Stomach smooth muscle (tissue), 2 donors: ENCODE measurements around the gene TMEM164.

Experiments
- H3K27ac ChIP-seq: one replicate; pipeline ENCODE4 v1.7.0; 2013; ENCODE audit warnings: mild to moderate bottlenecking, low read length, inconsistent platforms
- H3K27me3 ChIP-seq, 2 donors: one replicate each; pipeline ENCODE4 v1.7.0; 2013; ENCODE audit warnings: low read length in 2 of 2; ENCODE audit not compliant: insufficient read depth in 2 of 2, control insufficient read depth in 1 of 2
- H3K36me3 ChIP-seq, 2 donors: one replicate each; pipeline ENCODE4 v1.7.0; 2013; ENCODE audit warnings: low read length in 2 of 2; ENCODE audit not compliant: control insufficient read depth in 2 of 2, insufficient read depth in 2 of 2
- H3K4me1 ChIP-seq: one replicate; pipeline ENCODE4 v1.7.0; 2013; ENCODE audit warnings: low read length; ENCODE audit not compliant: control insufficient read depth, insufficient read depth
- H3K4me3 ChIP-seq, 2 donors: one replicate each; pipeline ENCODE4 v1.7.0; 2013; ENCODE audit warnings: low read length in 2 of 2
- H3K9ac ChIP-seq, 2 donors: one replicate each; pipeline ENCODE4 v1.7.0; 2013; ENCODE audit warnings: low read length in 2 of 2, mild to moderate bottlenecking in 1 of 2
- H3K9me3 ChIP-seq, 2 donors: one replicate each; pipeline ENCODE4 v1.7.0; 2013; ENCODE audit warnings: low read length in 2 of 2; ENCODE audit not compliant: control insufficient read depth in 2 of 2
- donor health status: healthy.
- donor health status: Pancreatic carcinoma.

TMEM164 gene

DNA sequence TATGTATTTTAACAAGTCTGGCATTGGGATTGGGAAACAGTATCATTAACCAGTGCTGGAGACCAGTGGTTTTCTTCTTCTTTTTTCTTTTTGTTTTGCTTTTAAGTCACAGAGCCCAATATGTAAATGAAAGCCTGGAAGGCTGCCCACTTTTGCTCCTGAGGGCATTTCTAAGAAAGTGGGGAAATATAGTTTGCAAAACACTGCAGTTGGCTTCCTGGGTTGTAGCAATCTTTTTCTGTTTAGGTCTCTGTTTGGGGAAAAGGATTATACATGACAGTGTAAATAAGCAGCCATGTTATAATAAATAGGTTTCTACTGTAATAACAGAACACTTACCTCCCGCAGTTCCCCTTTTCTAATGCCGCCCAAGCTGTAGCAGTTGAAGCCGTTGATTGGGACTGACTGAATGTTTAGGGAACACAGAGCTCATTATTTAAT lies 105.5 kb downstream of the TMEM164 start:
- Histone ChIP-seq H3K9me3 (no peaks in the 10 kb centered on the region), H3K36me3 (no peaks in the 10 kb centered on the region), H3K27ac (no peak overlapping the region), H3K4me3 (no peak overlapping the region), H3K27me3 (peaks cover 0 to 9% of the 10 kb centered on the region in 2 donors), H3K4me1 (no peaks in the 10 kb centered on the region), H3K9ac (no peak overlapping the region)

GRCh38 chrX:110114260-110114776 lies 111.4 kb downstream of the TMEM164 start:
- Histone ChIP-seq H3K4me3 (no peak overlapping the region), H3K27ac (no peak overlapping the region), H3K27me3 (peaks cover 0 to 9% of the 10 kb centered on the region in 2 donors), H3K9ac (no peak overlapping the region), H3K9me3 (no peaks in the 10 kb centered on the region), H3K36me3 (no peaks in the 10 kb centered on the region), H3K4me1 (no peaks in the 10 kb centered on the region)

DNA sequence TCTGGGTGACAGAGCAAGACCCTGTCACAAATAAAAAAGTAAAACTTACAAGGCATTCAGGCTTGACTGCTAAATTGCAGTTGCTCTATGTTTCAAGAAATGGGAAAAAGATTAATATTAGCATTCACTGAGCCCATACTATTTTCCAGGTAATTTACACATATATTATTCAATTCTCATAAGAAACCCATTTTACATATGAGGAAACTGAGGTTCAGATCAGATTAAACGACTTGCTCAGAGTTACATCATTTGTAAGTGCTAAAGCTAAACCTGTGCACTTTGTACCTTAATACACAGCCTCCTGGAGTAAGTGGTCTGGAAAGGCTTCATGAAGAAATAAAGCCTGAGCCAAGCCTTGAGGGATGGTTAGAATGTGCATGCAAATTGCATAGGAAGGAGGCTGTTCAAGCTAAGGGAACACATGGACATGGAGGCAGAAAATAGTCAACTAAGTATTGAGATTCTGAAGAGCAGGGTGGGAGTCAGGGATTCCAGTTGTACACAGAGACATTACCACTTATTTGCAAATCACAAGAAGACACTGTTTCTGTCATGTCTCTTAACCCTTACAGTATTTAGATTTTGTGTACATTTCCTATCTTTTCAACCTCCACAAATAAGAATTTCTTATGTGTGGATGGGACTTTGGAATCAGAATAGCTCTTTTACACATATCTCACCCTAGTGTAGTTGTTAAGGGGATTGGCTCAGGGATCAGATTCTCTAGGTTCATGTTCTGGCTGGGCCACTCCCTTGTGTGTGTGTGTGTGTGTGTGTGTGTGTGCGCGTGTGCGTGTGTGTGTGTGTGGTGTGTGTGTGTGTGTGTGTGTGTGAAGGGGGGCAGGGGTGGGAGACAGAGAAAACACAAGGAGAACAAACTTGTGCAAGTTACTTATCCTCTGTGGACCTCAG lies 113.4 kb downstream of the TMEM164 start:
- Histone ChIP-seq H3K36me3 (no peaks in the 10 kb centered on the region), H3K9me3 (no peaks in the 10 kb centered on the region), H3K4me1 (no peaks in the 10 kb centered on the region), H3K9ac (no peak overlapping the region), H3K4me3 (no peak overlapping the region), H3K27ac (no peak overlapping the region), H3K27me3 (peaks cover 0 to 2% of the 10 kb centered on the region in 2 donors)

DNA sequence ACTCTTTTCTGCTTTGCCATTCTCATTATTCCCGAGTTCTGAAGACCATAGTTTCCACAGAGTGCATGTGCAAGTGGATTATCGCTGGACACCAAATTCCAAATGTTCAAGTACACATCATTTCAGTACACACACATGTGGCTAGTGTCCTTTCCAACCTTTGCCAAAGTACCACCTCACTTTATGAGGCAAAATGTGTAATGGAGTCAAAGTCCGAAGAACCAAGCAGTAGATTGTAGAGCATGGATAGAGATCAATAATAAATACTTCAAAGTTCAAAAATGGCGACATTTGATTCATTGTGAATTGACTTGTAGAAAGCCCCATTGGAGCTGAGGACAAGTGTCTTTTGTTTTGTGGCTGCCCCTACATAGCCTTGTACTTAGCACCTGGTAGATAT lies 115.6 kb downstream of the TMEM164 start:
- H3K4me1 ChIP-seq, result no peaks in the 10 kb centered on the region
- no peak overlapping the region for H3K27ac ChIP-seq
- H3K27me3 ChIP-seq, result peaks cover 0 to 2% of the 10 kb centered on the region in 2 donors
- H3K9me3 ChIP-seq, result no peaks in the 10 kb centered on the region
- H3K4me3 ChIP-seq, result no peak overlapping the region
- H3K9ac ChIP-seq, result no peak overlapping the region
- no peaks in the 10 kb centered on the region for H3K36me3 ChIP-seq

DNA sequence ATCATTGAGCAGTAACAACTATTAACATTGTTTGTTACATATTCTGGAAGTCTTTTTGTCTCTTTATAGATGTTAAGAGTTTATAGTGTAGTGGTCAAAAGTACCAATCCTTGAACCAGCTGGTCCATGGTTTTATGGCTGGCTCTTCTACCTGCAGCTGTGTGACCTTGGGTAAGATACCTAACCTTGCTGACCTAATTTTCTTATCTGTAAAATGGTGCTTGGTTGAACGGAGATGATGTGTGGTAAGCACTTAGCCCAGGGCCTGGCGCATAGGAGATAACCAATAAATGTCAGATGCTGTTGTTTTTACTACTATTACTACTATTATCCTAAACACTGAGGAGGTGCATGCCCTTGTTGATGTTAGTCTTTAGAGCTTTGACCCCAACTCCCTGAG lies 116.6 kb downstream of the TMEM164 start:
- H3K27me3 ChIP-seq, result peaks cover 0 to 2% of the 10 kb centered on the region in 2 donors
- H3K36me3 ChIP-seq, result no peaks in the 10 kb centered on the region
- no peak overlapping the region for H3K27ac ChIP-seq
- H3K9ac ChIP-seq, result no peak overlapping the region
- H3K4me1 ChIP-seq, result no peaks in the 10 kb centered on the region
- H3K9me3 ChIP-seq, result no peaks in the 10 kb centered on the region
- no peak overlapping the region for H3K4me3 ChIP-seq

- Histone ChIP-seq H3K27me3 (peaks cover 0 to 2% of the 10 kb centered on the region in 2 donors), H3K4me3 (no peak overlapping the region), H3K4me1 (no peaks in the 10 kb centered on the region), H3K27ac (no peak overlapping the region), H3K36me3 (no peaks in the 10 kb centered on the region), H3K9me3 (no peaks in the 10 kb centered on the region), H3K9ac (no peak overlapping the region)
Measured at GRCh38 chrX:110120025-110120424, 117.1 kb downstream of the TMEM164 start.

DNA sequence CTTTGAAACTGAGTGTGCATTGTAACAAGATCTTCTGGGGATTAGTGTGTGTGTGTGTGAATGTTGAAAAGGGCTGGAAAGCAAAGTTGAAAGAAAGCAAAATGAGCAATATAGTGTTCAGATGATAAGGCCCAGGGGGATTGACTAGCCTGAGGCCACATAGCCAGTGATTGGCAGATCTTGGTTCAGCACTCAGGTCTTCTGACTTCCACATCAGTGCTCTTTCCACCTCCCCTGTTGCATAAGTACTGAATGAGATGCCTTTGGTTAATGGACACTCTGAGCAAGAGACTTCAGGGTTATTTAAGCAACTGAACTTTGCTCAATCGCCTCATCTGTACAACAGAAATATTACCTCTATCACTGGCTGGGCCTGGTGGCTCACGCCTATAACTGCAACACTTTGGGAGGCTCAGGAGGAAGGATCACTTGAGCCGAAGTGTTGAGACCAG lies 120.4 kb downstream of the TMEM164 start:
- no peak overlapping the region for H3K9ac ChIP-seq
- H3K4me1 ChIP-seq, result no peaks in the 10 kb centered on the region

GRCh38 chrX:110125446-110126162 lies 122.7 kb downstream of the TMEM164 start:
- Histone ChIP-seq H3K9me3 (no peaks in the 10 kb centered on the region), H3K36me3 (no peaks in the 10 kb centered on the region), H3K4me1 (no peaks in the 10 kb centered on the region), H3K27me3 (peaks cover 0 to 8% of the 10 kb centered on the region in 2 donors), H3K9ac (no peak overlapping the region), H3K27ac (no peak overlapping the region), H3K4me3 (no peak overlapping the region)

More for the DNA sequence above, 120.4 kb downstream of the TMEM164 start:
- no peak overlapping the region for H3K27ac ChIP-seq
- no peaks in the 10 kb centered on the region for H3K9me3 ChIP-seq
- H3K4me3 ChIP-seq, result no peak overlapping the region
- peaks cover 0 to 8% of the 10 kb centered on the region in 2 donors for H3K27me3 ChIP-seq
- no peaks in the 10 kb centered on the region for H3K36me3 ChIP-seq

DNA sequence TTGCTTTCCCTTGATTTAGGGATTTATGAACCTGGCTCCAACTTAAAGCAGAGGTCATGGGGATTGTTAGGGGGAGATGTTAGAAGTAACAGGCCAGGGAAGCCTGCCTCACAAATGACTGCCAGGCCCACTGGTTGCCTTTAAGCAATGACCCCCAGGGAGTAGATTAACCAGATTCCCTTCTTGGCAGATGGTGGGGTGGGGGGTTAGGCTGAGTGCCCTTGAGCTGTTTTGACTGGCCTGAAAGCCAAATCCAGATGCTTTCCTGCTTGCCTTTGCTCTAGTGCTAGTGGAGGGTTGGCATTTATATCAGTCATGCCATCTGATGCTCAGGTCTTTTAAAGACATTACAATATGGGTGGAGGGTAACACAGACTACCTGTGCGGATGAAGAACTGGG lies 128.1 kb downstream of the TMEM164 start:
- no peak overlapping the region for H3K27ac ChIP-seq
- no peaks in the 10 kb centered on the region for H3K36me3 ChIP-seq
- peaks cover 0 to 6% of the 10 kb centered on the region in 2 donors for H3K27me3 ChIP-seq
- H3K4me1 ChIP-seq, result no peaks in the 10 kb centered on the region
- no peak overlapping the region for H3K9ac ChIP-seq
- no peaks in the 10 kb centered on the region for H3K9me3 ChIP-seq
- H3K4me3 ChIP-seq, result no peak overlapping the region

DNA sequence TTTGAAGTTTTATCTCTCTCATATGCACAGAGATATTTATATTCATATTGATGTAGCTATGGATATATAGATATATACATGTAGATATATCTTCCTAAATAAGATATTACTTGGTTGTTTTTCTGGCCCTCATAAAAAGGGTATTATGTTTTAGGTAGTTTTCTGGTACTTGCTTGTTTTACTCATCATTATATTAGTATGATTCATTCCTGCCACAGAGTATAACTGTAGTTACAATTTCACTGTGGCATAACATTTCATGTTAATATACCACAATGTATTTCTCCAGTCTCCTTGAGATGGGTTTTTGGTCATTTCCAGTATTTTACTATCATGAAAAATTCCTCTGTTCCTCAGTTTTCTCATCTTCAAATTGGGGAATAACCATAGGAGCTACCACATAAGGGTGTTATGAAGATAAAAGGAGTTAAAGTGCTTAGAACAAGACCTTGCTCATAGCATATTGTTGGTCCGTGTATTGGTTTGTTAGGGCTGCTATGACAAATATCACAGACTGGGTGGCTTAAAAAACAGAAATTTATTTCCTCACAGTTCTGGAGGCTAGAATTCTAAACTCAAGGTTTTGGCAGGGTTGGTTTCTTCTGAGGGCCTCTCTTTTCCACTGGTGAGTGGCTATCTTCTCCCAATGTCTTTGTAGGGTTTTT lies 129.7 kb downstream of the TMEM164 start:
- Histone ChIP-seq H3K9me3 (no peaks in the 10 kb centered on the region), H3K27me3 (peaks cover 0 to 2% of the 10 kb centered on the region in 2 donors), H3K4me3 (no peak overlapping the region), H3K36me3 (no peaks in the 10 kb centered on the region), H3K27ac (no peak overlapping the region), H3K4me1 (no peaks in the 10 kb centered on the region), H3K9ac (no peak overlapping the region)
